Measurements from ENCODE around the gene PAX4. TPM values are rescaled to one million over a fixed set of nuclear protein-coding genes. Genes with fewer than 3 reads are reported as not detected.

The PAX4 gene
- total RNA-seq, 1 donor from 2014 or later, result not detected

DNA sequence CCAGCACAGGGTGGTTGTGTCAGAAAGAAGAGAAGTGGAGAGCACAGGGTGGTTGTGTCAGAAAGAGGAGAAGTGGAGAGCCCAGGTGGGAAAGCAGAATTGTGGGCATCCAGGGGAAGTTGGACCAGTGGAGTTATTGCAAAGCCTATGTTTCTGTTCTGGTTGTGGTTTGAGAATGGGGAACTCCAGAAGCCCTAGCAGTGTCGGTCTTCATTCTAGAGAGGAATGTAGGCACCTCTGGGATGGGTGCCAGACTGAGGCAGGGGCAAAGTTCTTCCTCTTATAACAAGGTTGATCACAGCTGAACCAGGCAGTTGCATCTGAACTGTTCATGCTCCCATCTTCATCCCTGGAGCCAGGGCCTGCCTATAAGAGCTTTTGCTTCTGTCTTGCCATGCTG is 23.5 kb downstream of the PAX4 start:
- intact Hi-C loops (cut with DNase I), result no loop called here
- ATAC-seq, result peak; percentile 56 to 74
- no peak overlapping the region for H3K4me3 ChIP-seq
- no peaks in the 10 kb centered on the region for H3K9me3 ChIP-seq
- TF ChIP-seq, protein P1, sequence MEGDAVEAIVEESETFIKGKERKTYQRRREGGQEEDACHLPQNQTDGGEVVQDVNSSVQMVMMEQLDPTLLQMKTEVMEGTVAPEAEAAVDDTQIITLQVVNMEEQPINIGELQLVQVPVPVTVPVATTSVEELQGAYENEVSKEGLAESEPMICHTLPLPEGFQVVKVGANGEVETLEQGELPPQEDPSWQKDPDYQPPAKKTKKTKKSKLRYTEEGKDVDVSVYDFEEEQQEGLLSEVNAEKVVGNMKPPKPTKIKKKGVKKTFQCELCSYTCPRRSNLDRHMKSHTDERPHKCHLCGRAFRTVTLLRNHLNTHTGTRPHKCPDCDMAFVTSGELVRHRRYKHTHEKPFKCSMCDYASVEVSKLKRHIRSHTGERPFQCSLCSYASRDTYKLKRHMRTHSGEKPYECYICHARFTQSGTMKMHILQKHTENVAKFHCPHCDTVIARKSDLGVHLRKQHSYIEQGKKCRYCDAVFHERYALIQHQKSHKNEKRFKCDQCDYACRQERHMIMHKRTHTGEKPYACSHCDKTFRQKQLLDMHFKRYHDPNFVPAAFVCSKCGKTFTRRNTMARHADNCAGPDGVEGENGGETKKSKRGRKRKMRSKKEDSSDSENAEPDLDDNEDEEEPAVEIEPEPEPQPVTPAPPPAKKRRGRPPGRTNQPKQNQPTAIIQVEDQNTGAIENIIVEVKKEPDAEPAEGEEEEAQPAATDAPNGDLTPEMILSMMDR (IDR thresholded peaks at IDR 0.05), result no peak
- peaks cover 7% of the 10 kb centered on the region for H3K4me1 ChIP-seq
- DNase-seq, result no peak
- no peak overlapping the region for H3K27ac ChIP-seq
- no peaks in the 10 kb centered on the region for H3K27me3 ChIP-seq (ENCODE audit: low read depth)
- H3K36me3 ChIP-seq, result peaks cover 27% of the 10 kb centered on the region

DNA sequence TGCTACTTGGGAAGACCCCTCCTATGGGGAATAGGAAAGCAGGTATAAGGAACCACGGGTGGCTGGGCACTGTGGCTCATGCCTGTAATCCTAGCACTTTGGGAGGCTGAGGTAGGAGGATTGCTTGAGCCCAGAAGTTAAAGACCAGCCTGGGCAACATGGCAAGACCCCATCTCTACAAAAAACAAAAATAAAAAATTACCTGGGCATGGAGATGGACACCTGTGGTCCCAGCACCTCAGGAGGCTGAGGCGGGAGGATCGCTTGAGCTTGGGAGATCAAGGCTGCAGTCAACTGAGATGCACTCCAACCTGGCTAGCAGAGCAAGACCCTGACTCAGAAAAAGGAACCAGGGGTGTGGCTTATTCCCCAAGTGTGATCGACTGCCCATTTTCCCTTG is 25.4 kb downstream of the PAX4 start:
- DNase-seq, result no peak

DNA sequence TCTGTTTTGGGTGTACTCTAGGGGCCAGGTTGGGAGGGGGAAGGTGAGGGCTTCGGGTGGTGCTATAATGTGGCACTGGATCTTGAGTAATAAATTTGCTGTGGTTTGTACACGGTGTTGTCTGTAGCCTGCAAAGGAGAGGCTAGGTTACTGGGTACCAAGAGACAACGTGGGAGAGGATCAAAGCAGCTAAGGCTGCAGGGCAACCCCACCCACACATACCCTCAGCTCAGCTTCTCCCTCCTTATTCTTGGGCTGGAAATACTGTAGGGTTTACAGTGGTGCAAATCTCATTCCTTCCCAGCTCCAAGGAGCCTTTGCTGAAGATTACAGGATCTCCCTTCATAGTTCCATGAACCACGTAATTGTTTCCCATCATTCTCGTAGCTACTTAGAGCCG is 26.4 kb downstream of the PAX4 start:
- H3K4me1 ChIP-seq, result peaks cover 22% of the 10 kb centered on the region
- ATAC-seq (no peak), DNase-seq (no peak)
- intact Hi-C loops (cut with DNase I), result no loop called here
- H3K4me3 ChIP-seq, result no peak overlapping the region
- H3K27ac ChIP-seq, result no peak overlapping the region
- H3K9me3 ChIP-seq, result no peaks in the 10 kb centered on the region
- no peaks in the 10 kb centered on the region for H3K27me3 ChIP-seq (ENCODE audit: low read depth)
- TF ChIP-seq, protein P1 (IDR thresholded peaks at IDR 0.05), result no peak
- H3K36me3 ChIP-seq, result peaks cover 27% of the 10 kb centered on the region

More for the DNA sequence above, 25.4 kb downstream of the PAX4 start:
- H3K27ac ChIP-seq, result no peak overlapping the region
- peaks cover 18% of the 10 kb centered on the region for H3K4me1 ChIP-seq
- intact Hi-C loops (cut with DNase I), result no loop called here
- no peak for ATAC-seq
- no peak overlapping the region for H3K4me3 ChIP-seq
- H3K36me3 ChIP-seq, result peaks cover 27% of the 10 kb centered on the region
- TF ChIP-seq, protein P1 (IDR thresholded peaks at IDR 0.05), result no peak
- no peaks in the 10 kb centered on the region for H3K27me3 ChIP-seq (ENCODE audit: low read depth)
- no peaks in the 10 kb centered on the region for H3K9me3 ChIP-seq

DNA sequence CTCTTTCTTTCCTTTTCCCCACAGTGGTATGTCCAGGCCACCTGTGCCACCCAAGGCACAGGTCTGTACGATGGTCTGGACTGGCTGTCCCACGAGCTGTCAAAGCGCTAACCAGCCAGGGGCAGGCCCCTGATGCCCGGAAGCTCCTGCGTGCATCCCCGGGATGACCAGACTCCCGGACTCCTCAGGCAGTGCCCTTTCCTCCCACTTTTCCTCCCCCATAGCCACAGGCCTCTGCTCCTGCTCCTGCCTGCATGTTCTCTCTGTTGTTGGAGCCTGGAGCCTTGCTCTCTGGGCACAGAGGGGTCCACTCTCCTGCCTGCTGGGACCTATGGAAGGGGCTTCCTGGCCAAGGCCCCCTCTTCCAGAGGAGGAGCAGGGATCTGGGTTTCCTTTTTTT is 26.8 kb downstream of the PAX4 start:
- H3K27ac ChIP-seq, result no peak overlapping the region
- DNase-seq (no peak), ATAC-seq (no peak)
- H3K4me3 ChIP-seq, result no peak overlapping the region
- no peaks in the 10 kb centered on the region for H3K27me3 ChIP-seq (ENCODE audit: low read depth)
- H3K4me1 ChIP-seq, result peaks cover 22% of the 10 kb centered on the region
- intact Hi-C loops (cut with DNase I), result no loop called here
- TF ChIP-seq, protein P1 (IDR thresholded peaks at IDR 0.05), result no peak
- no peaks in the 10 kb centered on the region for H3K9me3 ChIP-seq
- H3K36me3 ChIP-seq, result peaks cover 27% of the 10 kb centered on the region

DNA sequence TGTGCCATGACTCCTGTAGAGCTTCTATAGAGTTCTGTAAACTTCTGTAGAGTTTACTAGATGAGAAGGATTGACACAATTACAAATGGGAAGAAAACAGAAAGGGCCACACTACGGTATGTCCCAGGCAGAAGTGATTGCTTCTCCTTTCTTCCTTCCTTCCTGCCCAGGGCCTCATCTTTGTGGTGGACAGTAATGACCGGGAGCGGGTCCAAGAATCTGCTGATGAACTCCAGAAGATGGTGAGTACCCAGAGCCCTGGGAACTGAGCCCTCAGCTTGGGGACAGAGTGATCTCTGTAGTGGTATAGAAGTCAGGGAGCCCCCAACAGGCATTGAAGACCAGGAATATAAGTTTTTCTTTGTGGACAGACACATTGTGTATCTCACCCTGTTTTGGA is 28.0 kb downstream of the PAX4 start:
- peaks cover 27% of the 10 kb centered on the region for H3K36me3 ChIP-seq
- no peak for ATAC-seq
- TF ChIP-seq, protein P1 (IDR thresholded peaks at IDR 0.05), result no peak
- intact Hi-C loops (cut with DNase I), result no loop called here
- H3K4me1 ChIP-seq, result peaks cover 22% of the 10 kb centered on the region
- H3K27me3 ChIP-seq (ENCODE audit: low read depth), result no peaks in the 10 kb centered on the region
- H3K4me3 ChIP-seq, result no peak overlapping the region
- no peak for DNase-seq
- no peak overlapping the region for H3K27ac ChIP-seq
- H3K9me3 ChIP-seq, result no peaks in the 10 kb centered on the region

Data from lower lobe of right lung (tissue), 2 donors.